Endothelial cell of umbilical vein (primary cell): ENCODE results near the gene ACP1.

Source experiments
- CTCF ChIP-seq, 2 donors: IDR thresholded peaks; 1 replicate in 1 of 2; 2 replicates in 1 of 2; pipeline ENCODE4 v1.5.1; 2011; ENCODE audit warnings: low read length in 2 of 2, mild to moderate bottlenecking in 2 of 2, moderate library complexity in 2 of 2, control low read depth in 1 of 2, inconsistent platforms in 1 of 2, low read depth in 1 of 2; ENCODE audit not compliant: insufficient read depth in 1 of 2; ENCODE audit errors: extremely low read depth in 1 of 2
- EZH2 ChIP-seq: IDR thresholded peaks from 2 replicates; pipeline ENCODE4 v1.6.1; 2012; ENCODE audit warnings: borderline replicate concordance, low read depth, mild to moderate bottlenecking, moderate library complexity, low read length, inconsistent platforms; ENCODE audit not compliant: severe bottlenecking
- MAX ChIP-seq: IDR thresholded peaks from 2 replicates; pipeline ENCODE4 v1.6.1; 2011; ENCODE audit not compliant: insufficient read depth, insufficient read length
- POLR2AphosphoS5 ChIP-seq: IDR thresholded peaks from 2 replicates; pipeline ENCODE4 v1.6.1; 2012; ENCODE audit warnings: low read depth, mild to moderate bottlenecking, control low read depth, low read length, moderate library complexity; ENCODE audit not compliant: insufficient read depth

- no peak for TF ChIP-seq POLR2AphosphoS5
- TF ChIP-seq CTCF (IDR thresholded peaks at IDR 0.05; ENCODE audit: extremely low read depth in 1 of 2, insufficient read depth in 1 of 2, low read depth in 1 of 2, low read length in 2 of 2), result no peak
- TF ChIP-seq EZH2, result no peak
- no peak for TF ChIP-seq MAX
Observed at GRCh38 chr2:314561-315336, 50.0 kb downstream of the ACP1 start.
